GM23248 (cell line): ENCODE measurements around the gene CHRM3. TPM values are rescaled to one million over a fixed set of nuclear protein-coding genes. Genes with fewer than 3 reads are reported as not detected.
"Not testable (repeated sequence)": the region's sequence is repeated elsewhere in the genome, so short reads cannot be mapped to it uniquely, and the experiment has no call there.

Experiments
- DNase-seq: peaks from one replicate; pipeline ENCODE4 v3.0.0-alpha.2; 2015
- H2AFZ ChIP-seq: fragments of 200-600 bp; sonication (generic); 2 replicates; pipeline ENCODE4 v1.6.1; 2016; ENCODE audit warnings: antibody characterized with exemption
- H3F3A ChIP-seq: fragments of 200-600 bp; sonication (generic); 2 replicates; pipeline ENCODE4 v1.6.1; 2016; ENCODE audit warnings: mild to moderate bottlenecking, antibody characterized with exemption, mixed run types; ENCODE audit not compliant: insufficient read depth
- H3K27ac ChIP-seq: fragments of 200-600 bp; sonication (generic); 2 replicates; pipeline ENCODE4 v1.5.1; 2016; ENCODE audit warnings: mild to moderate bottlenecking
- H3K27me3 ChIP-seq: fragments of 200-600 bp; sonication (generic); replicated peaks from 2 replicates; pipeline ENCODE4 v1.6.1; 2016; ENCODE audit warnings: mild to moderate bottlenecking; ENCODE audit not compliant: insufficient read depth
- H3K36me3 ChIP-seq: fragments of 200-600 bp; sonication (generic); 2 replicates; pipeline ENCODE4 v1.6.1; 2016; ENCODE audit warnings: low read depth, mild to moderate bottlenecking
- H3K4me1 ChIP-seq: fragments of 200-600 bp; sonication (generic); 2 replicates; pipeline ENCODE4 v1.6.1; 2016; ENCODE audit warnings: mild to moderate bottlenecking; ENCODE audit not compliant: insufficient read depth
- H3K4me2 ChIP-seq: fragments of 200-600 bp; sonication (generic); one replicate; pipeline ENCODE4 v1.6.1; 2016; ENCODE audit warnings: mild to moderate bottlenecking; ENCODE audit not compliant: unreplicated experiment
- H3K4me3 ChIP-seq: fragments of 200-600 bp; sonication (generic); 2 replicates; pipeline ENCODE4 v1.5.1; 2016; ENCODE audit warnings: mild to moderate bottlenecking
- H3K79me2 ChIP-seq: fragments of 200-600 bp; sonication (generic); 2 replicates; pipeline ENCODE4 v1.6.1; 2016; ENCODE audit warnings: mild to moderate bottlenecking; ENCODE audit not compliant: insufficient read depth
- H3K9ac ChIP-seq: fragments of 200-600 bp; sonication (generic); 2 replicates; pipeline ENCODE4 v1.6.1; 2016; ENCODE audit warnings: mild to moderate bottlenecking
- H3K9me2 ChIP-seq: fragments of 200-600 bp; sonication (generic); 2 replicates; pipeline ENCODE4 v1.6.1; 2016; ENCODE audit warnings: mixed run types, mild to moderate bottlenecking, moderate library complexity; ENCODE audit not compliant: insufficient read depth
- H3K9me3 ChIP-seq: fragments of 200-600 bp; sonication (generic); one replicate; pipeline ENCODE4 v1.6.1; 2017; ENCODE audit warnings: low read depth
- H4K20me1 ChIP-seq: fragments of 200-600 bp; sonication (generic); 2 replicates; pipeline ENCODE4 v1.6.0; 2016; ENCODE audit not compliant: insufficient read depth
- EZH2 ChIP-seq: fragments of 200-600 bp; sonication (generic); IDR thresholded peaks from 2 replicates; pipeline ENCODE4 v1.6.1; 2018; ENCODE audit warnings: antibody characterized with exemption, mild to moderate bottlenecking; ENCODE audit not compliant: insufficient read depth, poor library complexity, severe bottlenecking
- EZH2phosphoT487 ChIP-seq: fragments of 200-600 bp; sonication (generic); IDR thresholded peaks from 2 replicates; pipeline ENCODE4 v1.6.1; 2018; ENCODE audit warnings: antibody characterized with exemption, moderate library complexity, mild to moderate bottlenecking, low read depth; ENCODE audit not compliant: insufficient read depth
- WGBS, 2 experiments: methylation state at CpG; one replicate each; pipeline ENCODE4 v1.1.6; 2015 to 2017; ENCODE audit warnings: low lambda C conversion rate in 2 of 2, low coverage in 1 of 2; ENCODE audit errors: missing lambda C conversion rate in 2 of 2; 5-methylcytosine and 5-hydroxymethylcytosine counted together
- in situ Hi-C: fragments of 300-500 bp; cut with MboI; formaldehyde crosslinking; loops from 2 replicates; pipeline ENCODE4 v1.15.0; 2020
- polyA plus RNA-seq: library from polyadenylated mRNA; unstranded; fragments of >200 nt; fragmentation: Nextera tagmentation; extraction: Ambion mirVana; gene quantifications from 2 replicates; pipeline ENCODE4 v1.2.1, GENCODE V29; 2016
- total RNA-seq: library from RNA; depleted of rRNA; stranded (reverse); fragments of >200 nt; shearing (Covaris generic); gene quantifications from 2 replicates; pipeline ENCODE4 v1.2.3, GENCODE V29; 2014

The CHRM3 gene
- total and polyA plus RNA-seq, 2 experiments from 2014 or later, result not detected

DNA sequence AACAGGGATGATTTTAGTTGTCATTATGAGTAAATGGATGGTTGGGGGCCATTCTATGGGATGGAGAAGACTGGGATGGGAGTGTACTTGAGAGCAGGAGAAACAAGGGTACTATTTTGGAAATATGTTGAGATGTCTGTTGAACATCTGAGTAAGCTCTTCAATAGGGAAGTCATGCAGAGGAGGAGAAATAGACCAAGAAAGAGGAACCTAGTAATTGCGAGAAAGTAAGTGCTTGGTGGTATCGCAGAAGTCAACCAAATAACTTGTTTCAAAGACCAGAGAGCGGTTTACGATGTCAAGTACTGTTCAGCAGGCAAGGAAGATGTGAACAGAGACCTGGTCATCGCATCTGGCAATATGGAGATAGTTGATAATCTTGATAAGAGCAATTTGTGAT lies 22.4 kb upstream of the CHRM3 start:
- TF ChIP-seq EZH2phosphoT487, result no peak
- no peak for TF ChIP-seq EZH2
- Histone ChIP-seq H3K9me2 (no peaks in the 10 kb centered on the region), H3K27ac (no peak overlapping the region), H3F3A (peaks cover 4% of the 10 kb centered on the region; the same call in 1 of the 2 replicates), H3K79me2 (no peaks in the 10 kb centered on the region), H3K27me3 (peaks cover 12% of the 10 kb centered on the region; the same call in 1 of the 2 replicates), H3K36me3 (no peaks in the 10 kb centered on the region), H3K9me3 (no peaks in the 10 kb centered on the region), H3K4me3 (no peak overlapping the region), H3K4me1 (peaks cover 15% of the 10 kb centered on the region; the same call in 1 of the 2 replicates), H2AFZ (no peak overlapping the region), H4K20me1 (no peaks in the 10 kb centered on the region), H3K9ac (no peak overlapping the region), H3K4me2 (no peak overlapping the region)
- in situ Hi-C loops, result no loop called here
- DNase-seq, result no peak
- WGBS, 2 experiments, result 54 to 60% methylated on average over 5 of the region's 5 CpGs

- TF ChIP-seq EZH2phosphoT487, result no peak
- TF ChIP-seq EZH2, result no peak
- H3K27ac ChIP-seq, result no peak overlapping the region
- no peaks in the 10 kb centered on the region for H3K9me3 ChIP-seq
- H3K9me2 ChIP-seq, result no peaks in the 10 kb centered on the region
- H4K20me1 ChIP-seq, result no peaks in the 10 kb centered on the region
- no peaks in the 10 kb centered on the region for H3F3A ChIP-seq
- H3K27me3 ChIP-seq, result peaks cover 6% of the 10 kb centered on the region; the same call in 1 of the 2 replicates
- no peak overlapping the region for H3K4me2 ChIP-seq
- 0 out of 2 replicates have a peak, but pooled peaks cover under 1% of the 10 kb centered on the region for H3K4me1 ChIP-seq
- no peak overlapping the region for H2AFZ ChIP-seq
- no peak overlapping the region for H3K4me3 ChIP-seq
- no peaks in the 10 kb centered on the region for H3K79me2 ChIP-seq
- DNase-seq, result no peak
- no peaks in the 10 kb centered on the region for H3K36me3 ChIP-seq
- no peak overlapping the region for H3K9ac ChIP-seq
- in situ Hi-C loops, result no loop called here
- WGBS, 2 experiments, result 12 to 14% methylated on average over 4 of the region's 4 CpGs
Measured at GRCh38 chr1:239367196-239367810, 19.1 kb upstream of the CHRM3 start.

DNA sequence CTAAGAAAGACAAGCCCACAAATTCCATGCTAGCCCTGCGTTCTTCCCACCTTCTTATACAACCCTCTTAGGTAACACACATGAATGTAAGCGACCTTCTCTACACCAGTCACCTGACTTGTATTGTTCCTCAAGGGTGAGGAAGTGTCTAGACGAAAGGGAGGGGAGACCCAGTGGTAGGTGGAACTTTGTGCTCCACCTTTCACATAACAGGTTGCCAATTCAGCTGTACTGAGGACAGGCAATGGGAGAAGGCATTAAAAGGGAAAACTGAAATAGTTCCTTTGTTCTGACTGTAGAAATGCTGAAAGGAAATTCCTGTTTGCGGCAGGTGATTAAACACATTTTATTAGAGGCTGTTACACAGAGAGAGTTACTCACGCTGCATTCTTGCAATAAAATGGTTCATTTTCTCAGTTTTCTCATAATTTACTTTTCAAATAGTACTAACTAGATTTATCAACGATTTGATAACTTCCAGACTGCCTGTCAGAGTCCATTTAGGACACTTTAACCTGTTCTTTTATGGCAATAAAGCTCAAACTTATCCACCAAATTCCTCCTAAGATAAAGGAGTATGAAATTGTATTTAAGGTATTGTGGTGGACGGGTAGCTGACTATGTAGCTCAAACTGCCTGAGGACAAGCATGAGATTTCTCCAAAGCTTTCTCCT lies 17.8 kb upstream of the CHRM3 start:
- Histone ChIP-seq H3K4me3 (no peak overlapping the region), H3K79me2 (no peaks in the 10 kb centered on the region), H3K4me2 (no peak overlapping the region), H3K27me3 (peaks cover 6% of the 10 kb centered on the region; the same call in 1 of the 2 replicates), H3K9me3 (no peaks in the 10 kb centered on the region), H3K36me3 (no peaks in the 10 kb centered on the region), H3K9ac (no peak overlapping the region), H2AFZ (no peak overlapping the region), H3K4me1 (no peaks in the 10 kb centered on the region), H4K20me1 (no peaks in the 10 kb centered on the region), H3K27ac (no peak overlapping the region), H3F3A (no peaks in the 10 kb centered on the region), H3K9me2 (no peaks in the 10 kb centered on the region)
- in situ Hi-C loops, result no loop called here
- TF ChIP-seq EZH2phosphoT487, result no peak
- no peak for TF ChIP-seq EZH2
- no peak for DNase-seq
- WGBS, 2 experiments, result 12 to 14% methylated on average over 7 of the region's 7 CpGs

DNA sequence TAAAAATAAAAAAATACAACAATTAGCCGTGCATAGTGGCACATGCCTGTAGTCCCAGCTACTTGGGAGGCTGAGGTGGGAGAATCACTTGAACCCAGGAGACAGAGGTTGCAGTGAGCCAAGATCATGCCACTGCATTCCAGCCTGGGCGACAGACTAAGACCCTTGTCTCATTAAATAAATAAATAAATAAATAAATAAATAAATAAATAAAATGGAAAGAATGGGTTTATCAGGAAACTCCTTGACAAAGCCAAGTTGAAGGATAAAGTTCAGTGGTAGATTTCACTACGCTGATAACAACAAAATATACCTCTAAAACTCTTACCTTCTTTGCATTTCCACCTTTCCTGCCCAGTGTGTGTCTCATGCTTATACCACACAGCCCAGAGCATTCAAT lies 15.5 kb upstream of the CHRM3 start:
- H3K79me2 ChIP-seq, in situ Hi-C loops, H3K27ac ChIP-seq, H3K4me2 ChIP-seq, H3K9ac ChIP-seq, H3F3A ChIP-seq, H3K4me3 ChIP-seq, H3K4me1 ChIP-seq, DNase-seq, H3K9me3 ChIP-seq, H4K20me1 ChIP-seq, H3K9me2 ChIP-seq, H3K27me3 ChIP-seq, H2AFZ ChIP-seq, H3K36me3 ChIP-seq: not testable (repeated sequence)
- 4 to 15% methylated on average over 3 of the region's 3 CpGs for WGBS, 2 experiments
